Right atrium auricular region (tissue), 2 donors: ENCODE measurements around the gene PRDM5. TPM values are rescaled to one million over a fixed set of nuclear protein-coding genes. Genes with fewer than 3 reads are reported as not detected.

Experiments used
- DNase-seq: peaks from one replicate; pipeline ENCODE4 v3.0.0-alpha.2; 2019; ENCODE audit warnings: low spot score
- H3K27ac ChIP-seq, 2 donors: fragments of 200-600 bp; sonication (generic); 1 replicate in 1 of 2; 2 replicates in 1 of 2; pipeline ENCODE4 v1.5.1; 2016 to 2019
- H3K27me3 ChIP-seq, 2 donors: fragments of 200-600 bp; sonication (generic); one replicate each; pipeline versions ENCODE4 v1.5.1 to v1.6.0; 2017 to 2019
- H3K36me3 ChIP-seq: fragments of 200-600 bp; sonication (generic); one replicate; pipeline ENCODE4 v1.5.1; 2016
- H3K4me1 ChIP-seq, 2 donors: fragments of 200-600 bp; sonication (generic); one replicate each; pipeline versions ENCODE4 v1.5.1 to v1.6.0; 2017 to 2019
- H3K4me3 ChIP-seq, 2 donors: fragments of 200-600 bp; sonication (generic); 1 replicate in 1 of 2; 2 replicates in 1 of 2; pipeline ENCODE4 v1.5.1; 2017 to 2019; ENCODE audit warnings: mild to moderate bottlenecking in 1 of 2, moderate library complexity in 1 of 2
- H3K9me3 ChIP-seq, 2 donors: fragments of 200-600 bp; sonication (generic); one replicate each; pipeline ENCODE4 v1.5.1; 2019
- total RNA-seq, 2 donors: library from RNA; depleted of rRNA; stranded (reverse); fragments of >200 nt; gene quantifications; one replicate each; pipeline ENCODE4 v1.1.0, GENCODE V29; 2016
- TF ChIP-seq, protein P1 (sequence below), 2 donors: fragments of 200-600 bp; sonication (generic); IDR thresholded peaks; one replicate each; pipeline ENCODE4 v1.5.1; 2019; ENCODE audit warnings: antibody characterized with exemption in 2 of 2

Gene PRDM5
- total RNA-seq, 2 donors from 2014 or later, result 8.1 to 12.8 TPM

DNA sequence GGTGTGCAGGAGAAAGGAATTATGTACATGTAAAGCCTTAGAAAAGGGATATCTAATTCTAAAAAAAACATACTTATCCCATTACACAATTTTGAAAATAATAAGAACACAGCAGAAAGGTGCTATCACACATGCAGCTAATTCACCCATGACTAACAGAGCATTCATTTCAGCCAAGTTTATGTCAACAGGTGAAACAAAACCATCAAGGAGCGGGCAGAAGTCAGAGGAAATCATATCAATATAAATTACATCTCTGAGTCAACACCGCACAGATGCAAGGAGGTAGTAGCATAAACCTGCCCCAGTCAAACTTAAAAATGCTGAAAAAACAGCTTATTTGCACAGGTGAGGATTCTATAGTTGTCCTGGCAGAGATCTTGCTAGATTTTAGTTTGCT is 197.9 kb downstream of the PRDM5 start:
- TF ChIP-seq, protein P1, sequence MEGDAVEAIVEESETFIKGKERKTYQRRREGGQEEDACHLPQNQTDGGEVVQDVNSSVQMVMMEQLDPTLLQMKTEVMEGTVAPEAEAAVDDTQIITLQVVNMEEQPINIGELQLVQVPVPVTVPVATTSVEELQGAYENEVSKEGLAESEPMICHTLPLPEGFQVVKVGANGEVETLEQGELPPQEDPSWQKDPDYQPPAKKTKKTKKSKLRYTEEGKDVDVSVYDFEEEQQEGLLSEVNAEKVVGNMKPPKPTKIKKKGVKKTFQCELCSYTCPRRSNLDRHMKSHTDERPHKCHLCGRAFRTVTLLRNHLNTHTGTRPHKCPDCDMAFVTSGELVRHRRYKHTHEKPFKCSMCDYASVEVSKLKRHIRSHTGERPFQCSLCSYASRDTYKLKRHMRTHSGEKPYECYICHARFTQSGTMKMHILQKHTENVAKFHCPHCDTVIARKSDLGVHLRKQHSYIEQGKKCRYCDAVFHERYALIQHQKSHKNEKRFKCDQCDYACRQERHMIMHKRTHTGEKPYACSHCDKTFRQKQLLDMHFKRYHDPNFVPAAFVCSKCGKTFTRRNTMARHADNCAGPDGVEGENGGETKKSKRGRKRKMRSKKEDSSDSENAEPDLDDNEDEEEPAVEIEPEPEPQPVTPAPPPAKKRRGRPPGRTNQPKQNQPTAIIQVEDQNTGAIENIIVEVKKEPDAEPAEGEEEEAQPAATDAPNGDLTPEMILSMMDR (IDR thresholded peaks at IDR 0.05), result no peak
- peaks cover 0 to 4% of the 10 kb centered on the region in 2 donors for H3K4me1 ChIP-seq
- DNase-seq, result no peak

GRCh38 chr4:120723986-120724385 is 198.5 kb downstream of the PRDM5 start:
- TF ChIP-seq, protein P1 (IDR thresholded peaks at IDR 0.05), result no peak
- no peaks in the 10 kb centered on the region for H3K27me3 ChIP-seq
- no peak overlapping the region for H3K27ac ChIP-seq
- H3K36me3 ChIP-seq, result no peaks in the 10 kb centered on the region
- H3K9me3 ChIP-seq, result no peaks in the 10 kb centered on the region
- H3K4me1 ChIP-seq, result peaks cover 0 to 4% of the 10 kb centered on the region in 2 donors
- DNase-seq, result no peak
- H3K4me3 ChIP-seq, result no peak overlapping the region

More for the DNA sequence above, 197.9 kb downstream of the PRDM5 start:
- Histone ChIP-seq H3K27me3 (no peaks in the 10 kb centered on the region), H3K36me3 (no peaks in the 10 kb centered on the region), H3K4me3 (no peak overlapping the region), H3K9me3 (no peaks in the 10 kb centered on the region), H3K27ac (no peak overlapping the region)

DNA sequence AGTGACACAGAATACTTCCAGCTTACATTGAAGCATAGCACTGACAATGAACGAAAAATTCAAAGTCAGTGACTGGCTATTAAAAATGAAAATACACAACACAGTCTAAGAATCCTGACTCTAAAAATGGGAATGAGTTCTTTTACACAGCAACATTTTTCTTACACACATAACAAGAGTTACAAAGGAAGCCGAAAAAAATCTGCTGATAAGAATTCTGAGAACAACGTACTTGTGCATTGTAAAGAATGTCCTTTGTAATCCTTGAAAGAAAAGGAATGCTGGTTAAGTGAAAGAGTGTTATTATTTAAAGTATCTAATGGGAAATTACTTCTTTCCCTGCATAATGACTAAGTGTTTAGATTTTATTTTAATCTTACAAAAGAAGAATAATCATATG is 199.4 kb downstream of the PRDM5 start:
- no peak for DNase-seq
- Histone ChIP-seq H3K4me3 (no peak overlapping the region), H3K27ac (no peak overlapping the region), H3K4me1 (peaks cover 0 to 4% of the 10 kb centered on the region in 2 donors), H3K9me3 (no peaks in the 10 kb centered on the region), H3K27me3 (no peaks in the 10 kb centered on the region), H3K36me3 (no peaks in the 10 kb centered on the region)
- TF ChIP-seq, protein P1 (IDR thresholded peaks at IDR 0.05), result no peak

DNA sequence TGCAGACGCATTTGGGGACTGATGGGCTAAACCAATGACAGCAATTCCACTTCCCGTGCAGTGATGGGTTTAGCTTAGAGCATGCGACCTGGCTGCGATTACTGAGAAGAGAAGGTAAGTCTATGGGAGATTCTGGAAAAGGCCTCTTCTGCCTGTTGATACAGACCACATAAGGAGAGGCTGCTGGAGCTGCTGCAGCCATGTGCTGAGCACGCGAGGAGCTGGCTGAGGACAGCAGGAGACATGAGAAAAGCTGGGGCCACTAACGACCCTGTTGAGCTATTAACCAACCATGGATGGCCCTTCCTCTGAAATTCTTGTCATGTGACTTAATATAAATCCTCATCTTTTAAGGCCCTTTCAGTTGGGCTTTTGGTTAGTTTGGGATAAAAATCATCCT is 199.9 kb downstream of the PRDM5 start:
- Histone ChIP-seq H3K27ac (no peak overlapping the region), H3K4me3 (no peak overlapping the region), H3K27me3 (no peaks in the 10 kb centered on the region), H3K9me3 (no peaks in the 10 kb centered on the region), H3K4me1 (peaks cover 0 to 4% of the 10 kb centered on the region in 2 donors), H3K36me3 (no peaks in the 10 kb centered on the region)
- TF ChIP-seq, protein P1 (IDR thresholded peaks at IDR 0.05), result no peak
- DNase-seq, result no peak

DNA sequence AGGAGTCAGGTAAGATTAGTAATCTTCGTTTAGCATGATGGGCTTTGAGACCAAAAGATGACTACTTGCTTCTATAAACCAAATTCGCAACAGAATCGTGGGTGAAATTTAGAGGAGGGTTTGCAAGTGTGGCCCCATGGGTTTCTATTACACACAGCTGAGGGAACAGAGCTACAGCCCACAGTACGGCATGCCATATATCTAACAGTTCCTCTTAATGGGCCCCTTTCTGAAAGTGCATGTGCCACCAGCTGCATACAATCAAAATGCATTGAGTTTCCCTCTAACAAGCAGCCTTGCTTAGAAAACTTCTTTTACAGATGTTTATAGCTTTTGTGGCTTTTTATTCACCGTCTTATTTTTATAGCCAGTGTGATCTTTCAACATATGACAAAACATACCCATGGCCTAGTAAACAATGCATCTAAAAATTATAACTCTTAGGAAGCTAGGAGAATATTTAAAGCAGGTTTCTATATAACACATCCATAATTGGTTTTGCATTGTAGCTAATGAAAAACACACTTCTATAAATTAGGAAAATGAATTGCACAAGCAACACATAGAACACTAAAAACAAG is 202.1 kb downstream of the PRDM5 start:
- no peaks in the 10 kb centered on the region for H3K27me3 ChIP-seq
- H3K4me3 ChIP-seq, result no peak overlapping the region
- no peak overlapping the region for H3K27ac ChIP-seq
- TF ChIP-seq, protein P1 (IDR thresholded peaks at IDR 0.05), result no peak
- no peaks in the 10 kb centered on the region for H3K36me3 ChIP-seq
- peaks cover 0 to 4% of the 10 kb centered on the region in 2 donors for H3K4me1 ChIP-seq
- no peaks in the 10 kb centered on the region for H3K9me3 ChIP-seq
- DNase-seq, result no peak
